K562 (cell line): ENCODE data around the gene MKNK2. TPM values are rescaled to one million over a fixed set of nuclear protein-coding genes. Genes with fewer than 3 reads are reported as not detected.

Experiments used
- BCOR ChIP-seq: fragments of 450-650 bp; IDR thresholded peaks from 2 replicates; pipeline ENCODE4 v1.6.1; 2016
- CREM ChIP-seq: IDR thresholded peaks from 2 replicates; pipeline ENCODE4 v1.6.1; 2014; ENCODE audit warnings: antibody characterized with exemption, low read depth
- FOXA3 ChIP-seq, 2 experiments: fragments of 450-650 bp in 1 of 2; sonication (generic) in 1 of 2; formaldehyde crosslinking; IDR thresholded peaks in 1 of 2; conservative IDR thresholded peaks in 1 of 2; 2 replicates each; pipeline versions ENCODE4 v1.4.0 to v1.8.0; 2020 to 2022; ENCODE audit warnings: mild to moderate bottlenecking in 2 of 2, missing genetic modification reagents in 1 of 2
- HNRNPH1 ChIP-seq: fragments of 200-400 bp; formaldehyde crosslinking; optimal IDR thresholded peaks from 2 replicates; pipeline ENCODE3; 2017; ENCODE audit warnings: low read depth, mild to moderate bottlenecking, low read length, moderate library complexity
- KAT7 ChIP-seq: sonication (generic); formaldehyde crosslinking; IDR thresholded peaks from 2 replicates; pipeline ENCODE4 v1.8.0; 2022; ENCODE audit warnings: missing genetic modification reagents, mild to moderate bottlenecking, borderline replicate concordance
- KLF16 ChIP-seq: IDR thresholded peaks from 2 replicates; pipeline ENCODE4 v1.6.1; 2016; ENCODE audit warnings: antibody characterized with exemption
- NFATC3 ChIP-seq: fragments of 450-650 bp; IDR thresholded peaks from 2 replicates; pipeline ENCODE4 v1.6.1; 2017; ENCODE audit warnings: mild to moderate bottlenecking
- SMARCC2 ChIP-seq: fragments of 450-650 bp; IDR thresholded peaks from 2 replicates; pipeline ENCODE4 v1.6.1; 2017; ENCODE audit warnings: antibody characterized with exemption, moderate library complexity, mild to moderate bottlenecking, low read depth
- TBL1XR1 ChIP-seq, 2 experiments: IDR thresholded peaks; 2 replicates each; pipeline ENCODE4 v1.6.1; 2012; ENCODE audit warnings: improper control_type of control experiment in 2 of 2, low read length in 2 of 2, mild to moderate bottlenecking in 1 of 2
- ZNF239 ChIP-seq: fragments of 250-450 bp; sonication (Bioruptor Pico); IDR thresholded peaks from 2 replicates; pipeline ENCODE4 v1.4.0; 2020; ENCODE audit warnings: mild to moderate bottlenecking
- ZSCAN29 ChIP-seq: fragments of 450-650 bp; IDR thresholded peaks from 2 replicates; pipeline ENCODE4 v1.6.1; 2017
- ZZZ3 ChIP-seq: fragments of 450-650 bp; IDR thresholded peaks from 2 replicates; pipeline ENCODE4 v1.6.1; 2016; ENCODE audit warnings: antibody characterized with exemption, mild to moderate bottlenecking, moderate library complexity
- polyA plus RNA-seq, 8 experiments: library from polyadenylated mRNA; depleted of rRNA in 4 of 8; stranded (reverse) in 5 of 8; unstranded in 3 of 8; fragments of >200 nt; fragmentation: Nextera tagmentation in 2 of 8; fragmentation: Illumina TruSeq in 1 of 8; extraction: Ambion mirVana in 2 of 8; extraction: Trizol in 1 of 8; gene quantifications; 2 replicates each; pipeline versions ENCODE4 v1.2.1 to v1.2.3, GENCODE V29; 2011 to 2014; ENCODE audit warnings: inconsistent platforms in 1 of 8, missing spikeins in 1 of 8
- total RNA-seq, 7 experiments: library from RNA; depleted of rRNA in 6 of 7; stranded (reverse); fragments of >200 nt in 6 of 7; fragmentation: Illumina TruSeq in 2 of 7; extraction: Trizol in 2 of 7; gene quantifications; 2 replicates each; pipeline versions ENCODE4 v1.2.1 to v1.2.3, GENCODE V29; 2011 to 2021; ENCODE audit warnings: low replicate concordance in 1 of 7
- TF ChIP-seq, protein P1 (sequence below): sonication (generic); formaldehyde crosslinking; IDR thresholded peaks from 2 replicates; pipeline ENCODE4 v1.8.1; 2022; ENCODE audit warnings: missing genetic modification reagents
- TF ChIP-seq, protein P2 (sequence below): fragments of 250-450 bp; sonication (Bioruptor Pico); IDR thresholded peaks from 2 replicates; pipeline ENCODE4 v1.8.0; 2022; ENCODE audit warnings: moderate library complexity, mild to moderate bottlenecking, inconsistent platforms
- TF ChIP-seq, protein P3 (sequence below): fragments of 250-450 bp; sonication (Bioruptor Pico); IDR thresholded peaks from 2 replicates; pipeline ENCODE4 v1.4.0; 2020; ENCODE audit warnings: mild to moderate bottlenecking
- TF ChIP-seq, protein P4 (sequence below): fragments of 250-450 bp; sonication (Bioruptor Pico); IDR thresholded peaks from 2 replicates; pipeline ENCODE4 v1.5.0; 2020; ENCODE audit warnings: mild to moderate bottlenecking
- TF ChIP-seq, protein P5 (sequence below): sonication (generic); formaldehyde crosslinking; IDR thresholded peaks from 2 replicates; pipeline ENCODE4 v1.8.1; 2023; ENCODE audit warnings: mild to moderate bottlenecking, missing genetic modification reagents

Gene MKNK2
- total and polyA plus RNA-seq, 9 of the 15 experiments (the other 6 are each of a cell fraction or from before 2014, with no cell fraction given) = 5.1 to 191 (median 51.9) TPM

DNA sequence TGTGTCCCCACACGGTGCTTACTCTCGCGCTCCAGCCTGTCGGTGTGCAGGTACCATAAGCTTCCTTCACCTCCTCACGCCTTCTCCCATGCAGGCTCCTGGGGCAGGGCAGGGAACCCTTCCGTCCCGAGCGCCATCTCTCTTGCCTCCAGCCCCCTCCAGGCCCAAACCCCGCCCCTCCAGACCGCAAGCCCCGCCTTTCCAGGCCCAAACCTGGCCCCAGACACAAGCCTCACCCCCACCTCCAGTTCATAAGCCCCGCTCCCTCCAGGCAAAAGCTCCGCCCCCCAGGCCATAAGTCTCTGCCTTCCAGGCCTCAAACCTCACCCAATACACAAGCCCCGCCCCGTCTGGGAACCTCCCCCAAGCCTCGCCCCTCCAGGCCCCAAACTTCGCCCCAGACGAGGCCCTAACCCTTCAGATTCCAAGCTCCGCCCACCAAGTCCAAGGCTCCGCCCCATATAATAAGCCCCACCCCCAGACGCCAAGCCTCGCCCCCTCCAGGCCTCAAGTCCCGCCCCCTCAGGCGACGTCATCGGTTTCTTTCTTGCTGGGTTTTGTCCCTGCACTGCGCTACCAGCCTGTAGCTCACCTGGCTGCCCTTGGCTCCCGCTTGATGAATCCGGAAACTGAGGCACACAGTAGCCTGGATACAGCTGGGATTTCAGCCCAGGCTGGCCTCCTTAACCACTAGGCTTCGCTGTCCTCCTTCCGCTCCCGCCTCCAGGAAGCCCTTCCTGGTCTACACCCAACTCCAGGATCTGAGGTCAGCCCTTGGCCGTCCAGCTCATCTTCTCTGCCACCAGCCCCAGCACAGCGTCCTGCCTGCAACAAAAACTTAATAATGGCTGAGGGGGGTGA lies 16.1 kb downstream of the MKNK2 start (continued):
- TF ChIP-seq, protein P1, sequence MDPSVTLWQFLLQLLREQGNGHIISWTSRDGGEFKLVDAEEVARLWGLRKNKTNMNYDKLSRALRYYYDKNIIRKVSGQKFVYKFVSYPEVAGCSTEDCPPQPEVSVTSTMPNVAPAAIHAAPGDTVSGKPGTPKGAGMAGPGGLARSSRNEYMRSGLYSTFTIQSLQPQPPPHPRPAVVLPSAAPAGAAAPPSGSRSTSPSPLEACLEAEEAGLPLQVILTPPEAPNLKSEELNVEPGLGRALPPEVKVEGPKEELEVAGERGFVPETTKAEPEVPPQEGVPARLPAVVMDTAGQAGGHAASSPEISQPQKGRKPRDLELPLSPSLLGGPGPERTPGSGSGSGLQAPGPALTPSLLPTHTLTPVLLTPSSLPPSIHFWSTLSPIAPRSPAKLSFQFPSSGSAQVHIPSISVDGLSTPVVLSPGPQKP (CRISPR knock-in tag) = no peak
- TF ChIP-seq ZSCAN29 (peak; percentile 57; the same call in 1 of the 2 replicates), HNRNPH1 (no peak), CREM (peak; percentile 85), FOXA3 (CRISPR knock-in tag; conservative IDR thresholded peaks at IDR 0.05 in 1 of 2, IDR thresholded peaks at IDR 0.05 in 1 of 2) (peak in 1 of 2 experiments; percentile 57; a peak in 1 of 4 replicates), SMARCC2 (no peak), ZZZ3 (no peak), ZNF239 (CRISPR knock-in tag) (no peak), TBL1XR1 (IDR thresholded peaks at IDR 0.05; ENCODE audit: low read length in 2 of 2) (no peak), KAT7 (CRISPR knock-in tag) (peak; percentile 47; the same call in 1 of the 2 replicates), NFATC3 (no peak), KLF16 (no peak), BCOR (peak; percentile 96)
- TF ChIP-seq, protein P2, sequence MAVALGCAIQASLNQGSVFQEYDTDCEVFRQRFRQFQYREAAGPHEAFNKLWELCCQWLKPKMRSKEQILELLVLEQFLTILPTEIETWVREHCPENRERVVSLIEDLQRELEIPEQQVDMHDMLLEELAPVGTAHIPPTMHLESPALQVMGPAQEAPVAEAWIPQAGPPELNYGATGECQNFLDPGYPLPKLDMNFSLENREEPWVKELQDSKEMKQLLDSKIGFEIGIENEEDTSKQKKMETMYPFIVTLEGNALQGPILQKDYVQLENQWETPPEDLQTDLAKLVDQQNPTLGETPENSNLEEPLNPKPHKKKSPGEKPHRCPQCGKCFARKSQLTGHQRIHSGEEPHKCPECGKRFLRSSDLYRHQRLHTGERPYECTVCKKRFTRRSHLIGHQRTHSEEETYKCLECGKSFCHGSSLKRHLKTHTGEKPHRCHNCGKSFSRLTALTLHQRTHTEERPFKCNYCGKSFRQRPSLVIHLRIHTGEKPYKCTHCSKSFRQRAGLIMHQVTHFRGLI = no peak
- TF ChIP-seq, protein P3, sequence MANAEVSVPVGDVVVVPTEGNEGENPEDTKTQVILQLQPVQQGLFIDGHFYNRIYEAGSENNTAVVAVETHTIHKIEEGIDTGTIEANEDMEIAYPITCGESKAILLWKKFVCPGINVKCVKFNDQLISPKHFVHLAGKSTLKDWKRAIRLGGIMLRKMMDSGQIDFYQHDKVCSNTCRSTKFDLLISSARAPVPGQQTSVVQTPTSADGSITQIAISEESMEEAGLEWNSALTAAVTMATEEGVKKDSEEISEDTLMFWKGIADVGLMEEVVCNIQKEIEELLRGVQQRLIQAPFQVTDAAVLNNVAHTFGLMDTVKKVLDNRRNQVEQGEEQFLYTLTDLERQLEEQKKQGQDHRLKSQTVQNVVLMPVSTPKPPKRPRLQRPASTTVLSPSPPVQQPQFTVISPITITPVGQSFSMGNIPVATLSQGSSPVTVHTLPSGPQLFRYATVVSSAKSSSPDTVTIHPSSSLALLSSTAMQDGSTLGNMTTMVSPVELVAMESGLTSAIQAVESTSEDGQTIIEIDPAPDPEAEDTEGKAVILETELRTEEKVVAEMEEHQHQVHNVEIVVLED = no peak
- TF ChIP-seq, protein P4, sequence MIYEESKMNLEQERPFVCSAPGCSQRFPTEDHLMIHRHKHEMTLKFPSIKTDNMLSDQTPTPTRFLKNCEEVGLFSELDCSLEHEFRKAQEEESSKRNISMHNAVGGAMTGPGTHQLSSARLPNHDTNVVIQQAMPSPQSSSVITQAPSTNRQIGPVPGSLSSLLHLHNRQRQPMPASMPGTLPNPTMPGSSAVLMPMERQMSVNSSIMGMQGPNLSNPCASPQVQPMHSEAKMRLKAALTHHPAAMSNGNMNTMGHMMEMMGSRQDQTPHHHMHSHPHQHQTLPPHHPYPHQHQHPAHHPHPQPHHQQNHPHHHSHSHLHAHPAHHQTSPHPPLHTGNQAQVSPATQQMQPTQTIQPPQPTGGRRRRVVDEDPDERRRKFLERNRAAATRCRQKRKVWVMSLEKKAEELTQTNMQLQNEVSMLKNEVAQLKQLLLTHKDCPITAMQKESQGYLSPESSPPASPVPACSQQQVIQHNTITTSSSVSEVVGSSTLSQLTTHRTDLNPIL (CRISPR knock-in tag) = no peak
- TF ChIP-seq, protein P5, sequence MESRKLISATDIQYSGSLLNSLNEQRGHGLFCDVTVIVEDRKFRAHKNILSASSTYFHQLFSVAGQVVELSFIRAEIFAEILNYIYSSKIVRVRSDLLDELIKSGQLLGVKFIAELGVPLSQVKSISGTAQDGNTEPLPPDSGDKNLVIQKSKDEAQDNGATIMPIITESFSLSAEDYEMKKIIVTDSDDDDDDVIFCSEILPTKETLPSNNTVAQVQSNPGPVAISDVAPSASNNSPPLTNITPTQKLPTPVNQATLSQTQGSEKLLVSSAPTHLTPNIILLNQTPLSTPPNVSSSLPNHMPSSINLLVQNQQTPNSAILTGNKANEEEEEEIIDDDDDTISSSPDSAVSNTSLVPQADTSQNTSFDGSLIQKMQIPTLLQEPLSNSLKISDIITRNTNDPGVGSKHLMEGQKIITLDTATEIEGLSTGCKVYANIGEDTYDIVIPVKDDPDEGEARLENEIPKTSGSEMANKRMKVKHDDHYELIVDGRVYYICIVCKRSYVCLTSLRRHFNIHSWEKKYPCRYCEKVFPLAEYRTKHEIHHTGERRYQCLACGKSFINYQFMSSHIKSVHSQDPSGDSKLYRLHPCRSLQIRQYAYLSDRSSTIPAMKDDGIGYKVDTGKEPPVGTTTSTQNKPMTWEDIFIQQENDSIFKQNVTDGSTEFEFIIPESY (CRISPR knock-in tag) = no peak; the same call in 1 of the 2 replicates
